DMS 273 (cell line): ENCODE results near the gene SLC16A6.

Experiments
- DNase-seq: peaks from one replicate; lab custom pipeline; 2025; ENCODE audit not compliant: unreplicated experiment; lab: John Stamatoyannopoulos, UW

Gene SLC16A6

GRCh38 chr17:68290955-68291835, at the start of gene SLC16A6, which contains the start of gene ARSG:
Gene SLC16A6, minus strand, starts transcription at chr17:68291127. Its CDS starts 12,807 bp downstream, at chr17:68278320.
Gene ARSG, plus strand, starts transcription at chr17:68291495. Its CDS starts 15,999 bp downstream, at chr17:68307494.
- peak; percentile 97 for DNase-seq

- DNase-seq, result no peak
Observed at GRCh38 chr17:68334393-68334792, 43.5 kb upstream of the SLC16A6 start.

- peak; percentile 22 for DNase-seq
Observed at GRCh38 chr17:68331932-68332331, 41.0 kb upstream of the SLC16A6 start.

GRCh38 chr17:68329331-68329730, 38.4 kb upstream of the SLC16A6 start:
- DNase-seq, result no peak

GRCh38 chr17:68328676-68329075, 37.7 kb upstream of the SLC16A6 start:
- no peak for DNase-seq

- no peak for DNase-seq
Observed at GRCh38 chr17:68327823-68328557, 37.1 kb upstream of the SLC16A6 start.

GRCh38 chr17:68326681-68327080, 35.8 kb upstream of the SLC16A6 start:
- no peak for DNase-seq

GRCh38 chr17:68325961-68326360, 35.0 kb upstream of the SLC16A6 start:
- no peak for DNase-seq

GRCh38 chr17:68324654-68325336, 33.9 kb upstream of the SLC16A6 start:
- DNase-seq, result no peak

- DNase-seq, result no peak
Observed at GRCh38 chr17:68324114-68324513, 33.2 kb upstream of the SLC16A6 start.

- no peak for DNase-seq
Observed at GRCh38 chr17:68322630-68323029, 31.7 kb upstream of the SLC16A6 start.

- no peak for DNase-seq
Observed at GRCh38 chr17:68321556-68321954, 30.6 kb upstream of the SLC16A6 start.

GRCh38 chr17:68320943-68321555, 30.1 kb upstream of the SLC16A6 start:
- no peak for DNase-seq

GRCh38 chr17:68320311-68320865, 29.5 kb upstream of the SLC16A6 start:
- peak; percentile 25 for DNase-seq

GRCh38 chr17:68319410-68320162, 28.7 kb upstream of the SLC16A6 start:
- no peak for DNase-seq

- DNase-seq, result peak; percentile 20
Observed at GRCh38 chr17:68318103-68318991, 27.4 kb upstream of the SLC16A6 start.

- no peak for DNase-seq
Observed at GRCh38 chr17:68317458-68317857, 26.5 kb upstream of the SLC16A6 start.

- DNase-seq, result no peak
Observed at GRCh38 chr17:68315930-68316329, 25.0 kb upstream of the SLC16A6 start.
